Hematopoietic multipotent progenitor cell treated with erythropoietin and hydrocortisone succinate and interleukin-3 and kit ligand, for 4 days (in vitro differentiated cells): ENCODE results near the gene KDM6A.
"Not testable (repeated sequence)": the region's sequence is repeated elsewhere in the genome, so short reads cannot be mapped to it uniquely, and the experiment has no call there.

ENCODE experiments used
- DNase-seq: peaks from one replicate; pipeline ENCODE4 v3.0.0-alpha.2; 2015

Gene KDM6A

DNA sequence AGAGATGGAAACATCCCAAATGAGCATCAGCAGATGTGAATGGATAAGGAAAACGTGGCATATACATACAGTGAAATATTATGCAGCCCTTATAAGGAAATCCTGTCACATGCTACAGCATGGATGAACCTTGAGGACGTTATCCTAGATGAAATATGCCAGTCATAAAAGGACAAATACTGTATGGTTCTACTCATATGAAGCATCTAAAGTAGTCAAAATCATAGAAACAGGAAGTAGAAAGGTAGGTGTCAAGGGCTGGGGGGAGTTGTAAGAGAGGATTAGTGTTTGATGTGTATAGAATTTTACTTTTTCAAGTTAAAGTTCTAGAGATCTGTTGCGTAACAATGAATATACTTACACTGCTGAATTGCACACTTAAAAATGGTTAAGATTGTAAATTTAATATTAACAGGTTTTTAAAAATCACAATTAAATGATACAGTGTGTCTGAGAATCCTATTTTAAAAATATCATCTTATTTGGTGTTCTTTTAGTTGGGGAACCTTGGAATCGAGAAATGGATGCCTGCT lies 58.5 kb downstream of the KDM6A start:
- no peak for DNase-seq

DNA sequence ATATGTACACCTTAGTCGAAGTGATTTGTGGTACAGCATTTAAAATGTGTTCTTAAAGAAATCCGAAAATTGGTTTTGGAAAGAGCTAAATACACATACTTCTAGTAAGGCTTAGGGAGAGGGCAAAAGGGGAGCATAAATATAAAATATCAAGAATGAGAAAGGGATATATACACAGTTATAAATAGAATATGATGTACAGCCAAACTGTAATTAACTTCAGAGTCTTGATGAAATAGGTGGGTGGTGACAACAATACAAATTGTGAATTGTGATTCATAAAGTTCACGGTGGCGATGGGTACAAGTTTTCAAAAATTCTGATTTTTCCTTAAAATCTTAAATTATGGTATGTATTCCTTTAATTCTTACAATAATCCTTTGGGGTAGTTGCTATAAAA lies 62.2 kb downstream of the KDM6A start:
- DNase-seq, result no peak

DNA sequence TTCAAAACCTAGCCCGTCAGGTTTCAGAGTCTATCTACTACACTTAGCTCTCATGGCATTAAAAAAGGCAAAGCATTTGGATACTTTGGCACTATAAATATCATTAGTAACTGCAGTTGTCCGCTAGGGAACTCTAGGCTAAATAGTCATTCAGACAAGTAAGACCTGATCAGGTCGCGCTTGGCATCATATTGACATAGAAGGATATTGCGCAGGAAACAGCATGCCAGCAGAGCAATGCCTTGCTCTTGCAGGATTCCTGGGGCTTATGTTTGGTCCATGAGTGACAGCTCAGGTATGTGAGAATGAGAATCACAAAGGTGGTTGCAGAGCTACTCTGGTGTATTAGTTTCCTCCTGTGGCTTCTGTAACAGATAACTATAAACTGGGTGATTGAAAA lies 62.7 kb downstream of the KDM6A start:
- no peak for DNase-seq

DNA sequence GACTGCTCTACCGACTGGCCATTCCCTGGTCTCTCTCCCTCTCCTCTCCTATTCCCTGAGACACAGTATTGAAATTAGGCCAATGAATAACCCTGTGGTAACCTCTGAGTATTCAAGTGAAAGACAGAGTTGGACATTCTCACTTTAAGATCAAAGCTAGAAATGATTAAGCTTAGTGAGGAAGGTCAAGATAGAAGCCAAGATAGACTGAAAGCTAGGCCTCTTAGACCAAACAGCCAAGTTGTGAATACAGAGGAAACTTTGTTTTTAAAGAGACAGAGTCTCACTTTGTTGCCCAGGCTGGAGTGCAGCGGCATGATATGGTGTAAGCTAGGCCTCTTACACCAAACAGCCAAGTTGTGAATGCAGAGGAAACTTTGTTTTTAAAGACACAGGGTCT lies 64.6 kb downstream of the KDM6A start:
- no peak for DNase-seq

DNA sequence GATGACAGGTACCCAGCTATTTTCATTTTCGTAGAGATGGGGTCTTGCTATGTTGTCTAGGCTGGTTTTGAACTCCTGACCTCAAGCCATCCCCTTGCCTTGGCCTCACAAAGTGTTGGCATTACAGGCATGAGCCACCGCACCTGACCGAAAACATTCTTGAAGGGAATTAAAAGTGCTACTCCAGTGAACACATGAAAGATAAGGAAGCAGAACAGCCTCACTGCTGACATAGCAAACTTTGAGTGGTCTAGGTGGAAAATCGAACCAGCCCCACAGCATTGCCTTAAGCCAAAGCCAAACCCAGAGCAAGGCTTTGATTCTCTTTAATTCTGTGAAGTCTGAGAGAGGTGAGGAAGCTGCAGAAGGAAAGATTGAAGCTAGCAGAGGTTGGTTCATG lies 65.1 kb downstream of the KDM6A start:
- no peak for DNase-seq

DNA sequence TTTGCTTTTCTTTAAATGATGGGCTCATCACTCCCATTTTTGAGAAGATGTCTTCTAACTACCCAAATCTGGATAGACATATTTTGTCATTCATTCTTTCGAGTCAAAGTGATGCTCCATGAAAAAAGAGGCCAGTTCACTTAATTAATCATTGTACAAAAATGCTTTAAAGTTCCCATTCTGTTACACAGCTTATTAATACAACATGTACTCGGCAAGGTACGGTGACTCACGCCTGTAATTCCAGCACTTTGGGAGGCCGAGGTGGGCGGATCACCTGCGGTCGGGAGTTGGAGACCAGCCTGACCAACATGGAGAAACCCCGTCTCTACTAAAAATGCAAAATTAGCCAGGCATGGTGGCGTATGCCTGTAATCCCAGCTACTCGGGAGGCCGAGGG lies 67.6 kb downstream of the KDM6A start:
- DNase-seq, result not testable (repeated sequence)

DNA sequence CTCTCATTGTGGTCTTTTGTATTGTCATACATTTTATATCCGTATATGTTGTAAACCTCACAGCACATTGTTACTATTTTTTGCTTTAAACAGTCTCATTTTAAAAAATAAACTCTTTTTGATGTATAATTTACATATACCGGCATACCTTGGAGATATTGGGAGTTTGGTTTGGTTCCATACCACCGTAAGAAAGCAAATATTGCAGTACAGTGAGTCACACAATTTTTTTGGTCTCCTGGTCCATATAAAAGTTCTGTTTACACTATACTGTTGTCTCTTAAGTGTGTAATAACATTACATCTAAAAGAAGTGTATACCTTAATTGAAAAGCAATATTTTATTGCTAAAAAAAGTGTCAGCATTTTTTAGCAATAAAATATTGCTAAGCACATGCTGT lies 70.0 kb downstream of the KDM6A start:
- no peak for DNase-seq

DNA sequence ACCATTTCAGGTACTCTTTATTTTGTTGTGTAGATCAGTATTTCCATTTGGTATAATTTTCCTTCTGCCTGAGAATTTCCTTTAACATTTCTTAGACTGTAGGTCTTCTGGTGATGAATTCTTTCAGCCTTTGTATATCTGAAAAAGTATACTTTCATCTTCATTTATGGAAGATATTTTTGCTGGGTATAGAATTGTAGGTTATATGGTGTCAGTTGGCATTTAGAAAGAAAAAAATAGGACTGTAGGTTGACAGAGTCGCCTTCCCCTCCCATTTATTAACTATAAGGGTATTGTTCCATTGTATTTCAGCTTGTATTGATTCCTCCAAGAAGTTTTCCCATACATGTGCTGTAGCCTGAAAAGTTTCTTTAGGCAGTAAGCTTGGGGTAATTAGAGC lies 71.9 kb downstream of the KDM6A start:
- DNase-seq, result no peak

DNA sequence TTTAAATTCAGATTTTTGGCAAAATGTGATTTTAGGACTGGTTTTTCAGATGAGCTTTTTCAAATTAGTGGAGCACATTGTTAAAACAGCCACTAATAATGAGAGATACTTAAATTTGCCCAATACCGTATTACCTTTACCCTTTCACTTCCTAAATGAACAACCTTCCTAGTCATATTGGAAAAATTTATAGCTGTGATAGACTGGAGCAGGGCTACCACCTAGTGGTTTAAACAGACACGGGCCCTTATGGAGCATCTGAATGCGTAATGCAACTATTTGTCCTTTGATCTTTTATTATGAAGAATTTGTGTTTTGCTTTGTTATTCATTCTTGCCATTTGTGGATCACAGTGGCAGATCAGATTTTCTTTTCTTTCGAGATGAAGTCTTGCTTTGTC lies 72.7 kb downstream of the KDM6A start:
- peak; percentile 29 for DNase-seq

DNA sequence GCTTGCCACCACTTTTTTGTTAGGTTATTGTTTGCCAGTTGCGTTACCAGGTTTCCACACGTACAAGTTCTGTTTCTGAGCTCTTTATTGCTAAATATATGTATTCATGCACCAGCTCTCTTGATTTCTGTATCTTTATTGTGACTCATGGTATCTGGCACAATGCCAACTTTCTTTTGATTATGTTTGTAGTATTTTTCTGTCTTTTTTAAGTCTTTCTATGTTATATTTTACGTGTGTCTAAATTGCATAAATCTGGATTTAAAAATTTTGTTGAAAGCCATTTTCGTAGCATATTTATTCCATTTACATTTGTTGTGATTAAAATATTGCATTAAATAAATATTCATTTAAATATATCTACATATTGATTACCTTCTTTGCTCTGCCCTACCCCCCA lies 73.8 kb downstream of the KDM6A start:
- DNase-seq, result peak; percentile 51

DNA sequence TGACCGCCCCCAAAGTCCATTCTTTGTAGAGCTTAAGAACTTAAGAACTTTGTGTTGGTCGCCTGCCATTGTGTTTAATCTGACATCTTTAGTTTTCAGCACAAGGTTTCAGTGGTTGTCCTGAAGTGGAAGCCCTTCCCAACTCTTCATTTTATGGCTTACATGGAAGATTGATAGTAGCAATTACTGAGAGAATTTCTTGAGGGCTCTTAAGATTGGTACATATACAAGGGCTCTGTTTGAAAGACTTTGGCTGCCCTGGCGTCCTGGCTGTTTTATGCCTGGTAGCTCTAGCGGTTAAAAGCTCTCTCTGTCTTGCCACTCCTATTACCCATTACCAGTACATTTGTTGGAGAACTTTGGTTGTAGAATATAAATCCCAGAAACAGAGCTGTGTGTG lies 75.0 kb downstream of the KDM6A start:
- no peak for DNase-seq

DNA sequence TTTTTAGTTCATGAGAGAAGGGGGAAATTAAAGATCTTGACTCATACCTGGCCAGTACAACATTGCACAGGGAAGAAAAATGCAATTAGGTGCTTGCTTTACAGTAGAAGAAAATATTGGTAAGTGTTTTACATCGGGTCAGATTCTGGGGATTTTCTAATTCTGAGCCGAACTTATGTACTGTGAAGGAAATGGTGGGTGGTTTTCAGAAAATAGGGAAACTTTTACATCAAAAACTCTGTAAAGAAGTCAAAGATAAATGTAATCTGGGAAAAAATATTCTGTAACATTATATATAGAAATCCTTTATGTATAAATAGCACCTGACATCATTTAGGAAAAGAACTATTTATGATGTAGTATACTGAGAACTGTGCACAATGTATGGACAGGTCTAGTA lies 75.4 kb downstream of the KDM6A start:
- DNase-seq, result no peak

DNA sequence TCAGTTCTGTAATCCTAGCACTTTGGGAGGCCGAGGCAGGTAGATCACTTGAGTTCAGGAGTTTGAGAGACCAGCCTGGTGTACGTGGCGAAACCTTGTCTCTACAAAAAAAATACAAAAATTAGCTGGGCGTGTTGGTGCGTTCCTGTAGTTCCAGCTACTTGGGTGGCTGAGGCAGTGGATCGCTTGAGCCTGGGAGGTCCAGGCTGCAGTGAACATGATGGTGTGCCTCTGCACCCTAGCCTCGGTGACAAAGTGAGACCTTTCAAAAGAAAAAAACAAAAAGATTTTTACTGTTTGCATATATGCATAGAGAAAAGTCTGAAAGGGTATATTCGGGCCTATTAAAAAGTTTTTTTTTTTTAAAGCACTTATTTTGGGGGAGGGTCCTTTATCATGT lies 76.1 kb downstream of the KDM6A start:
- DNase-seq, result no peak

DNA sequence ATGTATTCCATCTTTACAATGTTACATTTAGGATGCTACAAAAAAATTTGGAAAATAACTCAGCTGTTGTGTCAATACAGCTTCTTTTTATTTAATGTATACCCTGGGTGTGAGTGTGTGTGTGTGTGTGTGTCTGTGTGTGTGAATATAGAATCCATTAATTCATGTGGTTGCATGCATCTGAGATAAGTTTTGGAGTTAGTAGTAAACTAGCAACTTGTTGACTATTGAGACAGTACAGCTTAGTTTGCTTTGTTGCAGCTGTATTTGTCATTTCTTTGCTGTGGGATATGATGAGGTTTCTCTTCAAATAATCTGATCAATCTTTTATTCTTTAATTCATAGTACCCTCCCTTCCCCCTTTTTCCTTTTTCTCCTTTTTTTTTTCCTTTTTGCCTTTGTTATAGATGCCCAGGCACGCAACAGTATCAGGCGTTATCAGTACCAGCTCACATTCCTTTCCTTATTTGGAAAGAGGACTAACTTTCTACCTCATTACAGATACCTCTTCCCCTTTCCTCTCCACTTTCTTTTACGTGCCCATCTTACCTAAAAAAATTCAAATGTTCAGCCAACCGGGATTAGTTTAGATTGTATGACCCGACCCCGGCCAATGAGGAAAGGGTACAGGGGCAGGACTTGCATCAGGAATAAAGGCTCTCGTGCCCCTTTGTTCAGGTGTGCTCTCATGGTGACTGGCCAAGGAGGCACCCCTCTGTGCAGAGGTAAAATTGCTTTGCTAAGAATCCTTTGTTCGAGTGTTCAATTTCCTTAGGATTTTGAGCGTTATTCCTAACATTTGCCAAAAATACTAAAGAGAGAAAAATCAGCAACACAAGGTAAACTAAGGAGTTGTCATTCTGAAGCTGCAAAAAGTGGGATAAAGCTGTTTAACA lies 77.7 kb downstream of the KDM6A start:
- peak; percentile 32 for DNase-seq

DNA sequence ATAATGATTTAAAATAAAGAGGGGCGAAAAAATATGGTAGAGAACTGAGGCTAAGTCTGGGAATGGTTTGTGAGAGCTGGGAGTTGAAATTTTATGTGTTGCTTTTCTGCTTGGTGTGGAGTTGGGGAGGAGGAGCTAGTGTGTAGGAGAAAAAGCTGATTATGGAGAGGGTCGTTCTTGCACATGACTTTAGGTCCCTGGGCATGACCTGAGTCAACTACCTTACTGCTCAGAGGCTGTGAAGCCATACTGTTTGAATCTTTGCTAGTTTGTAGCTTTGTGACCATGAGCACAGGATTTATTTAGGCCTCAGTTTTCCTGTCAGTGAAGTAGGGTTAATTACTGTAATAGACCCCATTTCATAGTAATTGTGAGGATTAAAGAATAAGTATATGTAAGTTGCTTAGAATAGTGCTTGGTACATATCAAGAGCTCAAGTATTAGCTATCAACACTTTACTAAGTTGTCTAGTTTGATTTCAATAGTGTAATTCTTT lies 78.6 kb downstream of the KDM6A start:
- no peak for DNase-seq

DNA sequence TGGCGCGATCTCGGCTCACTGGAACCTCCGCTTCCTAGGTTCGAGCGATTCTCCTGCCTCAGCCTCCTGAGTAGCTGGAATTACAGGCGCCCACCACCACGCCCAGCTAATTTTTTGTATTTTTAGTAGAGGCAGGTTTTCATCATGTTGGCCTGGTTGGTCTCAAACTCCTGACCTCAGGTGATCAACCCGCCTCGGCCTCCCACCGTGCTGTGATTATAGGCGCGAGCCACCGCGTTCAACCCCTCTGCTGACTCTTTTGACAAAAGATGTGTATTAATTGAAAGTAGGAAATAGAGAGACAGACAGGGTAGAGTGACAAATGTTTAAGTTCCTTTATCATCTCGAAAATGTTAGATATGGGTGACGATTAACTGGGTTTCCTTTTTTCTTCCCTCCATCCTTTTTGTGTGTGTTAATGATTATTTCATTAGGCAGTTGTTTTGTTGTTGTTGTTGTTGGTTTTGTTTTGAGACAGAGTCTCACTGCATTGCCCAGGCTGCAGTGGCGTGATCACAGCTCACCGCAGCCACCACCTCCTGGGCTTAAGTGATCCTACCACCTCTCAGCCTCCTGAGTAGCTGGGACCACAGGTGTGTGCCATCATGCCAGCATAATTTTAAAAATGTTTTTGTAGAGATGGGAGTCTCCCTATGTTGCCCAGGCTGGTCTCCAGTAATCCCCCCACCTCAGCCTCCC lies 79.5 kb downstream of the KDM6A start:
- no peak for DNase-seq

DNA sequence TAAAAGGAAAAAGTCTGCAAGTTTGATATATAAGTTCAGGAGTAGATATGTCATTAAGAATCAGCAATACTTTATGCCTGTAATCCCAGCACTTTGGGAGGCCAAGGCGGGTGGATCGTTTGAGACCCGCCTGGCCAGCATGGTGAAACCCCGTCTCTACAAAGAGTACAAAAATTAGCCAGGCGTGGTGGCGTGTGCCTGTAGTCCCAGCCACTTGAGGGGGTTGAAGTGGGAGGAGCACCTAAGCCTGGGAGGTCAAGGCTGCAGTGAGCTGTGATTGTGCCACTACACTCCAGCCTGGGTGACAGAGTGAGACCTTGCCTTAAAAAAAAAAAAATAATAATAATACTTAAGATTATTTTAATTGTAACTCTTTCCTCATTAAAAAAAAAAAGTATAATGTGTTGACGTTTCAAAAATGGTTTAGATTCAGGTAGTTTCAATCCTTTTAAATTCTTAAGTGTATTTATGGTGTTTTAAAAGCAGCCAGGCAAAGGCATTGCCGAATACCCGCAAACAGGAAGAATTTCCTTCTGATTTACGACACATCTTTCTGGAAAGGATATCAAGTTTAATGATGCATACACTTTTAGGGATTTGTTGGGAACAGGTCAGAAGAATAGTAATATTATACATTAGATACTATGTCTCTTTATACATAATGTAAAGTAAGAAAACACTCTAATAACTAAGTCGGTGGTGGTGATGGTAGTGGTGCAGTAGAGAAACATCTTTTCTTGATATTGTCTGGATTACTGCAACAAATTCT lies 80.9 kb downstream of the KDM6A start:
- DNase-seq, result no peak

DNA sequence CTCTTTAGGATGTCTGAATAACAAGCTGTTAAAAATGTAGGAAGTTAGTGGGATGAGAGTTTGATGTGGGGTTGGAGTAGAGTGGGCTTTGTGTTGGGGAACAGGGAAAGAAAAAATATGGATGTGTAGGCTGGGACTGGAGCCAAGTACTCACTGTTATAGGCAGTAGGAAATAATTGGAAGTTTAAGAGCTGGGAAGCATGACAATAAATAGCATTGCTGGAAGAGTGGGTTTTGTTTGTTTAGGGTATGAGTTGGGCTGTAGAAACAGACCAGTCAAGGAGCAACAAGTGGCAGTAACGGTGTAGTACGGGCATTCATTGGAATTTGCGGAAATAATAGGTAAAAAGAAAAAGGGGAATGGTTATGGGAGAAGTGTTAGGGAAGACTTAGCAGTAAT lies 81.6 kb downstream of the KDM6A start:
- no peak for DNase-seq

DNA sequence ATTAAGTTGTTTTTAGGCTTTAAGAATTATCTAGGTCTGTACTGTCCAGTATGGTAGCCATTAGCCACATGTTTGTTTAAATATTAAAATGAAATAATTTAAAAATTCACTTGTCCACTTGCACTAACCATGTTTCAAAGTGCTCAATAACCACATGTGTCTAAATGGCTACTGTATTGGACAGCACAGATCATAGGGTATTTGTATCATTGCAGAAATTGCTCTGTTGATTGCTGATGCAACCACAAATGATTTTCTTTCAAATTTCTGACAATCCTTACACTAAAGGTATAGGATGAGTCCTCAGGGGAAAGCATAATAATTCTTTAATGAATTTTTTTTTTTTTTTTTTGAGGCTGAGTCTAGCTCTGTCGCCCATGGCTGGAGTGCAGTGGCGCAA lies 84.9 kb downstream of the KDM6A start:
- DNase-seq, result no peak

DNA sequence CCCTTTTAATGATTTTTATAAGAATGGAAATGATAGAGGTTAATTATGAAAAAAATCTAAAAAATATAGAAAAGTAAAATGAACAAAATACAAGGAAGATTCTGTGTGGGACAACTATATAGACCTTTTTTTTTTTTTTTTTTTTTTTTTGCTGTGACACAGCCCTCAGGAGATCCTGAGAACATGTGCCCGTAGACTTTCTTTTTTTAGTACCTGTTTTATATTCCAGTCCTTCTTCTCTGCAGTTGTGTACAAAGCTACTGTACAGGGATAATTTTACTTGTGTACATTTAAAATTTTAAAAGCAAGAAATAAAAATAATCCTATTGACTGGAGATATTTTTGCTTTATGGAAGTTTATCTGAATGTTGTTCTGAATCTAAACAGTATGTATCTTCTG lies 85.5 kb downstream of the KDM6A start:
- DNase-seq, result no peak

DNA sequence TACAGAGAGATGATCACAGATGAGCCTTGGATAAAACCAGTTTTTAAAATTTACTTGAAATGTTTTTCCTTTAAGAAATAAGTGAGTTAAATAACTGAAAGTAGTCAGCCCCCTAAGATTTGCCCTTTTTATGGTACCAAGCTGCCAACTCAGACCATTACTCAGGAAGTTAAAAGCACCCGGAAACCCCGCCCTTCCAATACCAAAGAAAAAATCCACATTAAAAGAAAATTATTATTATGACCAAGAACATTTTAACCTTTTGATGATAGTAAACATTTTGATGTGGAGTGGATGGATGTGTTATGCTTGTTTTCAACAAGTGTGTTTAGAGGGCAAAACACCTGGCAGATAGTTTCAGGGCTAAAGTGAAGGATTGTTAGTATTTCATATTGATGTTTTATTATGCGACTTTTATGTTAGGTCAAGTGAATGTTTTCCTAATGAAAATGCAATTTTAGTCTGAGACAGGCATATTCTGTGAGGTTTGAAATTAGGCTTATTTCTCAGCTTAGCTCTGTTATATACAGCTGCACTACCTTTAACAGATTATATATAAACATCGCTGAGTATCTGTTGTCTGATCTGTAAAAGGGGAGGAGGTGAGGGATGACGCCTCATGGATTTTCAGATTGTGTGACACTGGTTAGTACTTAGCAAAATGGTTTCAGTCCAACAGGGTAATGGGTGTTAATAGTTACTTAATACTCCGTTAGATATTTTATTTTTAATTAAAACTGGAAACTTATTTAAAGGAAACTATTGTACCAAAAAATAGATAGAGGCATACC lies 89.0 kb downstream of the KDM6A start:
- no peak for DNase-seq

DNA sequence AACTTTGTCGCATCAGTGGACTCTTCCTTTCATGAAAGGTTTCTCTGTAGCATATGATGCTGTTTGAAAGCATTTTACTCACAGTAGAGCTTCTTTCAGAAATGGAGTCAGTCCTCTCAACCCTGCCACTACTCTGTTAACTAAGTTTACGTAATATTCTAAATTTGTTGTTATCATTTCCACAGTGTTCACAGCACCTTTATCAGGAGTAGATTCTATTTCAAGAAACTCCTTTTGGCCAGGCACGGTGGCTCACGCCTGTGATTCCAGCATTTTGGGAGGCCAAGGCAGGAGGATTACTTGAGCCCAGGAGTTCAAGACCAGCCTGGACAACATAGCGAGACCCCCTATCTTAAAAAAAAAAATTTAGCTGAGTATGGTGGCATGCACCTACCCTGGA lies 90.0 kb downstream of the KDM6A start:
- no peak for DNase-seq
